OCI-LY3 (cell line): ENCODE results near the gene DCAF17.

Experiments used
- EZH2phosphoT487 ChIP-seq: fragments of 200-600 bp; shearing (Covaris generic); IDR thresholded peaks from 2 replicates; pipeline ENCODE4 v1.6.1; 2018; ENCODE audit warnings: antibody characterized with exemption, mixed run types, low read depth
- TF ChIP-seq, protein P1 (sequence below): fragments of 200-600, 300-600 bp; sonication (generic); IDR thresholded peaks from 2 replicates; pipeline ENCODE4 v1.5.1; 2014; ENCODE audit warnings: antibody characterized with exemption, low read length, low read depth

DNA sequence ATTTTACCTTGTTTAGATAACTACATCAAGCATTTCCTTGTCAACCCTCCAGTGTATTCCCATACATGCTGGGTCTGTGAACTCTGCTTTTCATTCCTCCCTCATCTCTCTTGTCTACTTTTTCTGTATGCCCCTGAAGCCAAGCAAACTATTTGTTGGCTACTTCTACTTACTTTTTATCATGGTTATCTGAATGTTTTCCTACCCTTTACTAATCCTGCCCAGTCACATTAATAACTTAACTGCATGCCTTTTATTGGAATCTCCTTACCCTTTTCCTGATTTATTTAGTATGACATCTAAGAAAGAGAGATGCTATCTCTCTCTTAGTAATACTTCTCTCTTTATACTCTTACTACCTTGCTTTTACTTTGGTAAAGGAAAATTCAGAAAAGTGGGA is 17.0 kb downstream of the DCAF17 start:
- TF ChIP-seq, protein P1, sequence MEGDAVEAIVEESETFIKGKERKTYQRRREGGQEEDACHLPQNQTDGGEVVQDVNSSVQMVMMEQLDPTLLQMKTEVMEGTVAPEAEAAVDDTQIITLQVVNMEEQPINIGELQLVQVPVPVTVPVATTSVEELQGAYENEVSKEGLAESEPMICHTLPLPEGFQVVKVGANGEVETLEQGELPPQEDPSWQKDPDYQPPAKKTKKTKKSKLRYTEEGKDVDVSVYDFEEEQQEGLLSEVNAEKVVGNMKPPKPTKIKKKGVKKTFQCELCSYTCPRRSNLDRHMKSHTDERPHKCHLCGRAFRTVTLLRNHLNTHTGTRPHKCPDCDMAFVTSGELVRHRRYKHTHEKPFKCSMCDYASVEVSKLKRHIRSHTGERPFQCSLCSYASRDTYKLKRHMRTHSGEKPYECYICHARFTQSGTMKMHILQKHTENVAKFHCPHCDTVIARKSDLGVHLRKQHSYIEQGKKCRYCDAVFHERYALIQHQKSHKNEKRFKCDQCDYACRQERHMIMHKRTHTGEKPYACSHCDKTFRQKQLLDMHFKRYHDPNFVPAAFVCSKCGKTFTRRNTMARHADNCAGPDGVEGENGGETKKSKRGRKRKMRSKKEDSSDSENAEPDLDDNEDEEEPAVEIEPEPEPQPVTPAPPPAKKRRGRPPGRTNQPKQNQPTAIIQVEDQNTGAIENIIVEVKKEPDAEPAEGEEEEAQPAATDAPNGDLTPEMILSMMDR, result no peak
- TF ChIP-seq EZH2phosphoT487, result no peak
